GM18873 (cell line): Measurements from ENCODE around the gene GNPTAB.
A peak's percentile ranks its signal among the peaks of the same experiment; 100 is the strongest.
"Not testable (repeated sequence)": the region's sequence is repeated elsewhere in the genome, so short reads cannot be mapped to it uniquely, and the experiment has no call there.

ENCODE experiments used
- ATAC-seq: cut with Tn5 transposase; IDR thresholded peaks from one replicate; pipeline ENCODE4 v1.9.1; 2021; ENCODE audit warnings: mild to moderate bottlenecking, moderate library complexity, moderate number of reproducible peaks; ENCODE audit not compliant: unreplicated experiment, low FRiP score

GNPTAB gene

DNA sequence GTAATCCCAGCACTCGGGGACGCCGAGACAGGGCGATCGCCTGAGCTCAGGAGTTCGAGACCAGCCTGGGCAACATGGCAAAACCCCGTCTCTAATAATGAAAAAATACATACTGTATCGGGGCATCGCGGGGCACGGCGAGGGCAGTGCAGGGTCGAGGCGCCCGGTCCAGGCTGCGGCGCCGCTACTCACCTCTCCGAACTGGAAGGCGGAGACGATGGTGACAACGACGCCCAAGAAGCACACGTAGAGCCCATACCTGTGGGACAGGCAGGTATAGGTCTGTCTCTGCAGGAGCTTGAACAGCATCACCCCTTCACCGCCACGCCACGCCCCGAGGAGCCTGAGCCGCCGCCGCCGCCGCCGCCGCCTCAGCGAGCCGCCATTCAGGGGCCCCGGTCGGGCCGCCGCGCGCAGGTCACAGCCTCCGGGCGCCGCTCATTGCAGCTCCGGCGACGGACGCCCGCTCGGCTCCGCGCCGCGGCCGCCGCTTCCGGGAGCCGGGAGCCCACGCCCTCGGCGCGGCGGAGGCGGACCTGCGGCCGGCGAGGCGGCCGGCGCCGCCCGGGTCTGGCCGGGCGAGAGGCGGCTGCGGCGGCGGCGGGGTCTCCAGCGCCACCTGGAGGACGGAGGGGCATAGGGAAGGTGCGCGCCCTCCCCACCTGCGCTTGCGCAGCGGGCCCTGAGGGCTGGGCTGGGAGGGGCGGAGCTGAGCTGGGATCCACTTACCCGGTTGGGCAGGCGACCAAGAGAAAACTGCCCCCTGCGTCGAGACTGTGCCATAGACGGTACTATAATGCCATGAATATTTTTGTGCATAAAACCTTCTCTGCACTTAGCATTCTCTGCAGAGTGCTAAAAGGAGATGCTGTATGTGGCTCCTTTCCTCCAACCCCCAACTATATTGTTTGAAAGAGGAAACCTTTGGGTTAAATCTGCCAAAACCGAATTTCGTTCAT, at the start of gene GNPTAB:
Gene GNPTAB, minus strand, starts transcription at position 593 of the 959 bp plus-strand sequence. Its CDS starts 284 bp downstream, at position 309.
- ATAC-seq = peak; percentile 84

DNA sequence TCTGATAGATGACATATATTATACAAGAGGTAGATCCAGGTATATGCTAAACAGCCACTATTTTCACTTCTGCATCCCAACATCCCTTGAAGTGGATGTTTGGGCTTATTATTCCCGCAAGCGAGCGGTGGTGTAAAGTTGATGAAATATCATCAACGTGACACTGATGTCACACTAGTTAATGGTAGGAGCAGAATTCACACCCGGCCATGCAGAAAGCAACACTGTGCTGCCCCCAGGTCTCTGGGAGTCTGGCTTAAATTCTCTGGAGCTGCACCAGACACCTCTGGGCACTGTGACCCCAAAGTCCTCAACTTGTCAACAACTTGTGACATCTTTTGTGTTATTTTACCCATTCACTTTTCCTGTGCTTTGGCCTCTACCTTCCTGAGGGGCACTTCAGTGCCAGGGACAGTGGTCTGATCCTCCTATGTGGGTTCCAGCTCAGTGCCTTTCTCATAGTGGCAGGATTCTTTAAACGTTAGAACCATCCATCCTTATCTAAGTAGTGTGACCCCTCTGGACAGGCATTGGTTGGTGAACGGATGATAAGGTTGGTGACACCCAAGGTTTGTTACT, 47.6 kb upstream of the GNPTAB start:
- no peak for ATAC-seq

DNA sequence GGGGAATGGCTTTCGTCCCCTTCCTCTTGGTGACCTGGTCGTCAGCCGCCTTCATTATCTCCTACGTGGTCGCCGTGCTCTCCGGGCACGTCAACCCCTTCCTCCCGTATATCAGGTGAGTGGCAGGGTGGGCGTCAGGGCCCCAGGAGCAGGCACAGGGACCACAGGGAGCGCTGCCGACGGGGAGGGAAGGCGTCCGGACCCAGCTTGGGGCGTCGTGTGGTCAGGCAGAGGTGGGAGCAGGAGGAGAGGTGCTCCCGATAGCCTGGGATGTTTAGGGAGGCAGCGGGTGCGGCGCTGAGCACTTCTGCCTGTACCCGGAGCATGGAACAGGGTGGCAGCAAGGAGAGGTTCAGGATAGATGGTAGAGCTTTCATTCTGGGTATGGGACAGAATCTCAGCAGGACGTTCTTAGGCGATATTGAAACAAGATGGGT, 47.1 kb upstream of the GNPTAB start:
- ATAC-seq = peak; percentile 15

DNA sequence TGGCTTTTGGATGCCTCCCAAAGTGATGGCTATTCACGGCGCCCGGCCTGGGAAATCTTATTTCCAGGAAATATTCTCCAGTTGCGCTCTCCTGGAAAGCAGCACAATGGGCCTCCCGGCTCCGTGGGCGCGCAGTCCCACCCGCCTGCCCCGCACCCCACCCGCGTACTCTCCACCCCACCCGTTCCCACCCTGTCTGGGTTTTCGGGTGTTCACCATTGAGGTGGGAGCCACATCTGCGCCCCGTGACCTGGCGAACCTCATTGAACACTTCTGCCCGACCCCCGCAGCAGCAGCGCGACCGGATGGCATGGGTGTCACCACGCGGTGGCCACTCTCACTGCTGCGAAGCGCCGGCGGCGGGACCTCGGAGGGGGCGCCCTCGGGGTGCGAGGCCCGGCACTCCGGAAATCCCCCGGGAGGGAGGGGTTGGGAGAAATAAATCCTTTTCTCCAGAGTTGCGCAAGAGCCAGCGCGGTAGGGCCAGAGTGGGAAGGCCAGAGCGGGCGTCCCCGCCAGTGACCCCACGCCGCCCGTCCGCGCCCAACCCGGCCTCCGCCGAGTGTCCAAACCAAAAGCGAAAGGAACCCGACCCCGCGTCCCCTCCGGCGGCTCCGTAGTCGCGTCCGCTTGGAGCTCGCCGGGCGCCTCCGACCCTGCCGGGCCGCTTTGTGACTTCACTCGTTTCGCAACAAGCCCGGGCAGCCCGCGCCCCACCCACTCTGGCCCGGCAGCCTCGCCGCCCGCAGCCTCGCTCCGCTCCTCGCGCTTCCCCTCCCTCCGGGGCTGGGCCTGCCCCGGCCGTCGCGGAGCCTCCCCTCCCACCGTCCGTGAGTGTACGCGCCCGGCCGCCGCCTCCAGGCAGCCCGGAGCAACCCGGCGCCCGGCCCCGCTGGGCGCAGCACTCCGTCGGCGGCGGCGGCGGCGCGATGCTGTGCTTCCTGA, 46.4 kb upstream of the GNPTAB start, which contains the start of gene DRAM1:
Gene DRAM1, plus strand, starts transcription at position 720 of the 945 bp plus-strand sequence. Its CDS starts 210 bp downstream, at position 930.
- ATAC-seq = peak; percentile 65

DNA sequence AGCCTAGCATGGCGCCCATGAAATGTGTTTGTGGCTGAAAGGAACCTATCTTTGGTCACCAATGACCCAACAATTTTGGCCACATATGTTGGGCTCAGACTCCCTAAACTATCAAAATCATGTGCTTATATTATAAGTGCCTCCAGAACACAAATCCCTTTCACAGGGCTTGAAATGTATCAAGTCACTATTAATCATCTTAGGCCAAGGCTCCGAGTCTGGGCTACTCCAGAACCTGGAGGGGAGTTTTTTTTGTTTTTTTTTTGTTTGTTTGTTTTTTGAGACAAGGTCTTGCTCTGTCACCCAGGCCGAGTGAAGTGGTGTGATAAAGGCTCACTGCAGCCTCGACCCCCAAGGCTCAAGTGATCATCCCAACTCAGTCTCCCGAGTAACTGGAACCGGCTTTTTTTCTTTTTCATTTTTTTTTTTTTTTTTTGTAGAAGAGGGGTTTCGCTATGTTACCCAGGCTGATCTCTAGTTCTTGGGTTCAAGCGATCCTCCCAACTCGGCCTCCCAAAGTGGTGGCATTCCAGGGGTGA, 45.6 kb upstream of the GNPTAB start:
- no peak for ATAC-seq

DNA sequence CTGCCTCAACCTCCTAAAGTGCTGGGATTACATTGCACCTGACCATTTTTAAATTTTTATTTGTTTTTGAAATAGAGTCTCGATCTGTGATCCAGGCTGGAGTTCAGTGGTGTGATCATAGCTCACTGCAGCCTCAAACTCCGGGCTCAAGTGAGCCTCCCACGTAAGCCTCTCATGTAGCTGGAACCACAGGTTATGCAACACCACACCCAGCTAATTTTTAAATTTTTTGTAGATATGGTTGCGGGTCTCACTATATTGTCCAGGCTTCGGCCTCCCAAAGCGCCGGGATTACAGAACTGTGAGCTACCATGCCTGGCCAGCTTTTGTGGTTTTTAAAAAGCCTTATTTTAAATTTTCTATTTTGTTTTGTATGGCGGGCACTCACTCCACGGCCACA, 44.4 kb upstream of the GNPTAB start:
- no peak for ATAC-seq

DNA sequence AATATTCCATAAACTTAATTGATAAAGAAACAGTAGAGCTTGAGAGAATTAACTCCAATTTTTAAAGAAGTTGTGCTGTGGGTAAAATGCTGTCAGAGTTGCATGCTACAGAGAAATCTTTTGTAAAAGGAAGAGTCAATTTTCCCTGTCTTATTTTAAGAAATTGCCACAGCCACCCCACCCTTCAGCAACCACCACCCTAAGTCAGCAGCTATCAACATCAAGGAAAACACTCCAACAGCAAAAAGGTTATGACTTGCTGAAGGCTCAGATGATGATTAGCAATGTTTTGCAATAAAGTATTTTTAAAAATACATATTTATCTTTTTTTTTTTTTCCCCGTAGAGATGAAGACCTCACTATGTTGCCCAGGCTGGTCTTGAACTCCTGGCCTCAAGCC, 40.2 kb upstream of the GNPTAB start:
- no peak for ATAC-seq

DNA sequence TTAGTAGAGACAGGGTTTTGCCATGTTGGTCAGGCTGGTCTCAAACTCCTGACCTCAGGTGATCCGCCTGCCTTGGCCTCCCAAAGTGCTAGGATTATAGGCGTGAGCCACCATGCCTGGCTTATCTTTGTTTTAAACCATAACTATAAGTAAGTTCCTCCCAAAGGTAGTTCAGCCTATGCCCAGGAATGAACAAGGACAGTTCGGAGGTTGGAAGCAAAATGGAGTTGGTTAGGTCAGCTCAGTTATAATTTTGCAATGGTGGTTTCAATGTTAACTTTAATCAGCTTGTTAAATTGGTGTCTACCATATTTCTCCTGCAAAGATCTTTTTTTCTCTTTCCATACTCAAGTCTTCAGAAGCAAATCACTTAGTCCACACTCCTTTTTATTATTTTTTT, 36.9 kb upstream of the GNPTAB start:
- not testable (repeated sequence) for ATAC-seq

DNA sequence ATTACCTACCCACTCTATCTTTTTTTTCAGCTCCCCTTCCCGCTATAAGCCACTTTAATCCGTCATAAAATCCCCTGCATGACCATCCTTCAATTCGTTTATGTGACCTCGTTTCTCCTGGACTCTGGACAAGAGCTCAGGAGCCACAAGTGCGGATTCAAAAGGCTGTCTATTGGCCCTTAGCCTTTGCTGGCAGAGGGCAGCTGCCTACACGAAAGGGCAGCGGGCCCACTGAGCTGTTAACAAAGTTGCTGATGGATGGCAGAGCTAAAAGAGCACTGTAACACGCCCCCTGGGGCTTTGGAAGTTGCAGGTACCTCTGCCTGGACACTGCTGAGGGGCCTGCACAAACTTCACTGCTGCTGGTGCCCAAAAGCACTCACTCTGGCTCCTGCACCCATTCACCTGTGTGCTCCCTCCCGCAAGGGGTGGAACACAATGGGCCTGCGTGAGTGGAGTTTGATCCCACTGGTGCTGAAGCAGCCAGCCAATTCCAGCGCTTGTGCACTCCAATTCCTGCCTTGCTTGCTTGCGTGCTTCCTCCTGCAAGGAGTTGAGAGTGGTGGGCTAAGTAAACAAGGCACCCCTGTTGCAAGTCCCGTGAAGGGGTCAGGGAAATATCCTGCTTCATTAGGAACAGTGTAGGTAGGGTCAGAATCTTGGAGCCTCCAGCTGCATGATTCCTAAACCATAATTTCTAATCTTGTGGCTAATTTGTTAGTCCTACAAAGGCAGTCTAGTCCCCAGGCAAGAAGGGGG, 36.0 kb upstream of the GNPTAB start:
- no peak for ATAC-seq

DNA sequence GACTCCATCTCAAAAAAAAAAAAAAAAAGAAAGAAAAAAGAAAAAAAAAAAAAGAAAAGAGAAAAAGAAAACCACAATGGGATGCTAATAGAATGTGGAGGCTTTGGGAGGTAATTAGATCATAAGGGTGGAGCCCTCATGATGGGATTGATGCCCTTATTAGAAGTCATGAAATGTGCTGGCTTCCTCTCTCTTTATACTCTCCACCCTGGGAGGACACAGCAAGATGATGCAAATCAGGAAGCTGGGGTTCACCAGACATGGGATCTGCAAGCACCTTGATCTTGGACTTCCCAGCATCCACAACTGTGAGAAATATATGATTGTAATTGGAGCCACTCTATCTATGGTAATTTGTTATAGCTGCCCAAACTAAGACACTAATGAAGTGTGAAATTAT, 33.2 kb upstream of the GNPTAB start:
- ATAC-seq = no peak

DNA sequence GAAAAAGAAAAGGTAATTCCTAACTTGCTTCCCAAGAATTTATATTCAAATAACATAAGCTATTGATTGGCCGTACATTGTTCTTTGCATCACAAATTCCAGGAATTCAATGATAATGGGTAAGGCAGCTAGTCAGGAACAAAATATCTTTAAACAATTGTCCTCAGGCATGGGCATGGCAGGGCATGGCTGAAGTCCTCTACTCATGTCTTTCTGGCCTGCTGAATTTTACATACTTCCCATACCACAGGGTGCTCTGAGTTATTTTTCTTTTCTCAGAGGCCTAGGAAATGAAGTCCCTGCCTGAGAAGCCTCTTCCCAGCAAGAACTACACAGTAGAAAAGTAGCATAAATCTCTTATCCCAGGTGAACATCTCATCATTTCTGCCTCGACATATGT, 31.5 kb upstream of the GNPTAB start:
- ATAC-seq = no peak

DNA sequence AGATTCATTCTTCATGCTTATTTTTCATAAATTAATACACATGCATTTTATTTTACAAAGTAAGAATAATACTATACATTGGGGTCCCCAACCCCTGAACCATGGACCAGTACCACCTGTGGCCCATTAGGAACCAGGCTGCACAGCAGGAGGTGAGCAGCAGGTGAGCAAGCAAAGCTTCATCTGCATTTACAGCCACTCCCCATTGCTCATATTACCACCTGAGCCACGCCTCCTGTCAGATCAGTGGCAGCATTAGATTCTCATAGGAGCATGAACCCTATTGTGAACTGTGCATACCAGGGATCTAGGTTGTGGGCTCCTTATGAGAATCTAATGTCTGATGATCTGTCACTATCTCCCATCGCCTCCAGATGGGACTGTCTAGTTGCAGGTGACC, 30.9 kb upstream of the GNPTAB start:
- ATAC-seq = not testable (repeated sequence)

DNA sequence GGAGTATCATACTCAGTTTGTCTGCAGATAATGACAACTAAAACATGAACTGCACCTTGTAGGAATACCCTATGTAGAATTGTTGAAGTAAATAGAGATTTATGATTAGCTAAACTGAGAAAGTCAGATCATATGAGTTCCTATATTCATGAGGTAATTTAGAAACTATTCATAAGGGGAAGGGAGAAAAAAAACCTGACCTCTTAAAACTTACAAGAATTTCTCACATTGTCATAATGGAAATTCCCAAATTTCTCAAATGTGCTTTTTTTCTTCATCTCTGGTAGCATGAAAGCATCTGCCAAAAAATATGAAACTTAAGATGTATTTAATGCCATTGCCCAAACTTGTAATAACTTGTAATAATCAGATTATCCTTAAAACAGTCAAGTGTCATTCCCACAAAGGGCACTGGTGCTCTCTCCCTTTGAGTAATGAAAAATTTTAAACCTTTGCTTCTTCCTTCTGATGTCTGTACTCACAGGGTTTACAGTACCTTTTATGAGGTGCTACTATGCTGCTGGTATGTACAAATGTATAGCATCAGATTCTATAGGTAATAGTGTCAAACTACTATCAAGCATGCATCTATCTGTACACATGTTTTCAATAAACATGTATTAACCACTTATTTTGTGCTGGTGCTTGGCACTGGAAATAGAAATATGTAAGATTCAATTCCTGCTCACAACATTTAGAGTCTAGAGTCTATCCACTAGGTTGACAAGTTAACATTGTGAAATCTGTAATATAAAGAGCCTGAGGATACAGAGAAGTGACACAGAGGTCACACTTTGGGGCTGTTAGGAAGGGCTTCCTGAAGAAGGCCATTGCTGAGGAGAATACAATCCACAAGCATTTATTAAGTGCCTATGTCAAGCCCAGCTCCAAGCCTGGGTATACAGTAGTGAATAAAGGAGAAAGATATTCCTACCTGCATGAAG, 29.2 kb upstream of the GNPTAB start:
- ATAC-seq = peak; percentile 47

DNA sequence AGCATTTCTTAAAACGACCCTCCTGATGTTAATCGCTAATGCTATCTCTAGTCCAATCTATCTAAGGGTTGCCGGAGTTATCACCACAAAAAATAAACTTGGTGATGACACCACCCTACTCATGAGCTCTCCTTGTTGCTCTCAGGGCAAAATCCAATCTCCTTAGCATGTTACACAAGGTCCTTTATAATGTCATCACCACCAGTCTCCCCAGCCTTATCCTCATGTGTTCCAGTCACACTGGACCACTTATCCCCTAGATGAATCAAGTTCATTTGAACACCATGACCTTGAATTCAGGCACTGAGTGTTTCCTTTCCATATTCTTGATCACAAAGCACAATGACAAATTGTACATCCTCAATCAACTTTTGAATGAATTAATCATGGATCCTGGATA, 27.6 kb upstream of the GNPTAB start:
- ATAC-seq = no peak

DNA sequence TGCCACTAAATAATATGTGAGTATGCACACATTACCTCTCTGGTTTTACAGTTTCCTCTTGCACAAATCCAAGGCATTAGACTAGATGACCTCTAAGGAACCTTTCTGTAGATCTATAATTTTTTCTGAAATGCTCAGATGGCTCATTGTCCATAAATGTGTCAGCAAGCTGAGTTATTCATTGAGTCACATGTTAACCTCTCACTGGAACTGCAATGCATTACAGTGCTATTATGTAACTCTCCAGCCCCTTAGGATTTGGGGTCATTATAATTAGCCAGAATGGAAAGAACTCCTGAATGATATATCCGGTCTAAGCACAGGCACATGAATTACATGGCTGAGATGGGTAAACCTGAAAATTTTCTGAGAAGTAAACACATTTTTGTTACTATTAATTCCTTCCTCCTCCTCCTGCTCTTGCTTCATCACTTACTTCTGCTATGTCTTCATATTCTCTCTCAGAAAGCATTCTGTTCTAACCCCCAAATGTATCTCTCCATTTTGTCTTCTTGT, 26.3 kb upstream of the GNPTAB start:
- ATAC-seq = peak; percentile 54

DNA sequence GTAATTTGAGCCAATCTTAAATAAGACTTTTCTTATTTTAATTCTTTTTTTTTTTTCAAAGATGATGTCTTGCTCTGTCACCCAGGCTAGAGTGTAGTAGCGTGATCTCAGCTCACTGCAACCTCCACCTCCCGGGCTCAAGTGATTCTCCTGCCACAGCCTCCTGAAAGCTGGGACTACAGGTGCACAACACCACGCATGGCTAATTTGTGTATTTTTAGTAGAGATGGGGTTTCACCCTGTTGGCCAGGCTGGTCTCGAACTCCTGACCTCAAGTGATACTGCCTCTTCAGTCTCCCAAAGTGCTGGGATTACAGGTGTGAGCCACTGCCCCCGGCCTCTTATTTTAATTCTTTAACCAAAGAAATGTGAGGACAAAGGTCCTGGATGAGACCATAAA, 25.9 kb upstream of the GNPTAB start:
- ATAC-seq = peak; percentile 11

DNA sequence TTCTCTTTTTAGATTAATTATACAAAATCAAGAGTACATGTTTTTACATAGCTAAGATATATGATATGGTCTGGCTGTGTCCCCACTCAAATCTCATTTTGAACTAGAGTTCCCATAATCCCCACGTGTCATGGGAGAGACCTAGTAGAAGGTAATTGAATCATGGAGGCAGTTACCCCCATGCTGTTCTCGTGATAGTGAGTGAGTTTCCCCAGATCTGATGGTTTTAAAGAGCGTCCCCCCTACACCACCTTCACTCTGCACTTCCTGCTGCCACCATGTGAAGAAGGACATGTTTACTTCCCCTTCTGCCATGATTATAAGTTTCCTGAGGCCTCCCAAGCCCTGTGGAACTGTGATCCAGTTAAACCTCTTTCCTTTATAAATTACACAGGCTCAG, 25.2 kb upstream of the GNPTAB start:
- no peak for ATAC-seq

DNA sequence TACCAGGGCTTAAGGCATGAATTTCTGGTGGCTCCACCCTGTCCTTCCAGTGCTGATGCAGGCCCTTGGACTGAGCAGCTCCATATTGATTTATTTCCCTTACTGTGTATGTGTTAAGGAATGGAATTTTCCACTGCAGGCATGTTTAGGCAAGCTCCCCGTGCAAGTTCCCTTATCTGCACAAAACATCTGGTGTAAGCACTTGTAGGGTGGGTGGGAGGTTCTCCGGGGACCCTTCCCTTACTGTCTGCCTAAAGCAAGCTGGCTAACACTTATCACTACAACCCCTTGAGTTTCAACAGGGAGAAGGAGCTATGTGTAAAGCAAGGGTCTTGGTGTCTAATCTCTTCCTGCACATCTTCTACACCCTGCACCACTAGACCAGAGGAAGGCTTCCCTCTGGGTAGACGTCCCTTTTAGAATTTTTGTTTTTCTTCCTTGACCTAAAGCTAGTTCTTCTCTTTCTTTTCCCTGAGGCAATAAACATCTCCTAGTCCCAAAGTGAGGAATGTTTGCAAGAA, 24.7 kb upstream of the GNPTAB start:
- ATAC-seq = no peak
